Parathyroid adenoma (tissue), 2 donors: ENCODE data around the gene IPCEF1.
"Not testable (repeated sequence)": the region's sequence is repeated elsewhere in the genome, so short reads cannot be mapped to it uniquely, and the experiment has no call there.

Experiments
- H2AFZ ChIP-seq: fragments of 300-600 bp; sonication (generic); one replicate; pipeline ENCODE4 v1.7.0; 2017; ENCODE audit warnings: antibody characterized with exemption, mild to moderate bottlenecking
- H3K27ac ChIP-seq: fragments of 300-600 bp; sonication (generic); one replicate; pipeline ENCODE4 v1.7.0; 2017
- H3K27me3 ChIP-seq: fragments of 300-600 bp; sonication (generic); one replicate; pipeline ENCODE4 v1.7.0; 2017; ENCODE audit warnings: low read length; ENCODE audit not compliant: control insufficient read depth, insufficient read depth
- H3K36me3 ChIP-seq: fragments of 300-600 bp; sonication (generic); one replicate; pipeline ENCODE4 v1.7.0; 2017; ENCODE audit warnings: low read length; ENCODE audit not compliant: control insufficient read depth, insufficient read depth
- H3K4me1 ChIP-seq: fragments of 300-600 bp; sonication (generic); one replicate; pipeline ENCODE4 v1.7.0; 2017; ENCODE audit warnings: control low read depth
- H3K4me2 ChIP-seq: fragments of 300-600 bp; sonication (generic); one replicate; pipeline ENCODE4 v1.7.0; 2017; ENCODE audit warnings: low read length
- H3K4me3 ChIP-seq: fragments of 300-600 bp; sonication (generic); one replicate; pipeline ENCODE4 v1.7.0; 2017; ENCODE audit warnings: low read depth, low read length
- H3K79me2 ChIP-seq: fragments of 300-600 bp; sonication (generic); one replicate; pipeline ENCODE4 v1.7.0; 2017; ENCODE audit warnings: control low read depth
- H3K9ac ChIP-seq: fragments of 300-600 bp; sonication (generic); one replicate; pipeline ENCODE4 v1.7.0; 2017; ENCODE audit warnings: mild to moderate bottlenecking
- H3K9me3 ChIP-seq: fragments of 300-600 bp; sonication (generic); one replicate; pipeline ENCODE4 v1.7.0; 2017; ENCODE audit warnings: low read length; ENCODE audit not compliant: control insufficient read depth
- TF ChIP-seq, protein P1 (sequence below): fragments of 300-600 bp; sonication (generic); IDR thresholded peaks from one replicate; pipeline ENCODE4 v1.7.0; 2017; ENCODE audit warnings: antibody characterized with exemption, mild to moderate bottlenecking
- donor health status: primary hyperparathyroidism.

The IPCEF1 gene

DNA sequence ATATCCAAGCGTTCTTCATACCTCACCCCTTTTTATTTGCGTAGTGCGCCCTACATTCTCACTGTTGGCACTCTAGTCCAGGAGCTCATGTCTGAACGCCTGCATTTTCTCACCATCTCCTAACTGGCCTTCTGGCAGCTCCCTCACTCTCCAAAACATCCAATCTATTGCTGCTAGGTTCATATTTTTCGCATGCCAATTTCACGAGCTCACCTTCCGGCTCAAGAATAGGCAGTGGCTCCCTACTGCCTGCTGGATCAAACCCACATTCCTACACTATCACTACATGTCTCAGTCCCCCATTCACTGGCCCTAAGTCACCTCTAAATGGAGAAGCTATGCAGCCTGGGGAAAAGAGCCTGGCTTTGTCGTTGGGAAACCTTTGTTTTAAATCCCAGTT, 115.0 kb downstream of the IPCEF1 start:
- Histone ChIP-seq H3K4me1 (peaks cover 2% of the 10 kb centered on the region), H3K4me2 (no peak overlapping the region), H3K9me3 (no peaks in the 10 kb centered on the region)

DNA sequence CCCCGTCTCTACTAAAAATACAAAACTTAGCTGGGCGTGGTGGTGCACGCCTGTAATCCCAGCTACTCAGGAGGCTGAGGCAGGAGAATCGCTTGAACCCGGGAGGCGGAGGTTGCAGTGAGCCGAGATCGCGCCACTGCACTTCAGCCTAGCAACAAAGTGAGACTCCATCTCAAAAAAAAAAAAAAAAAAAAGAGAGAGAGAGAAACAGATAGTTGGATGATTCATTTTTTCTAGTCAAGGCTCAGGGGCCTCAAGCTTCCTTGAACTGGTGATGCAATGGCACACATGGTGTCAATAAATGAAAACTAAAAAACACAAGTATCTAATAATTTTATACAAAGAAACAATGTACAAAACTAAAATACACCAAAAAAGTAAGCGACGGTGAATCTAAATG, 115.5 kb downstream of the IPCEF1 start:
- H3K4me1 ChIP-seq, H3K4me2 ChIP-seq, H3K9me3 ChIP-seq, H3K9ac ChIP-seq, H3K36me3 ChIP-seq, H3K79me2 ChIP-seq, H3K27ac ChIP-seq, H3K4me3 ChIP-seq, H2AFZ ChIP-seq, H3K27me3 ChIP-seq: not testable (repeated sequence)

More for the DNA sequence above, 115.0 kb downstream of the IPCEF1 start:
- no peaks in the 10 kb centered on the region for H3K79me2 ChIP-seq
- no peak overlapping the region for H2AFZ ChIP-seq
- TF ChIP-seq, protein P1, sequence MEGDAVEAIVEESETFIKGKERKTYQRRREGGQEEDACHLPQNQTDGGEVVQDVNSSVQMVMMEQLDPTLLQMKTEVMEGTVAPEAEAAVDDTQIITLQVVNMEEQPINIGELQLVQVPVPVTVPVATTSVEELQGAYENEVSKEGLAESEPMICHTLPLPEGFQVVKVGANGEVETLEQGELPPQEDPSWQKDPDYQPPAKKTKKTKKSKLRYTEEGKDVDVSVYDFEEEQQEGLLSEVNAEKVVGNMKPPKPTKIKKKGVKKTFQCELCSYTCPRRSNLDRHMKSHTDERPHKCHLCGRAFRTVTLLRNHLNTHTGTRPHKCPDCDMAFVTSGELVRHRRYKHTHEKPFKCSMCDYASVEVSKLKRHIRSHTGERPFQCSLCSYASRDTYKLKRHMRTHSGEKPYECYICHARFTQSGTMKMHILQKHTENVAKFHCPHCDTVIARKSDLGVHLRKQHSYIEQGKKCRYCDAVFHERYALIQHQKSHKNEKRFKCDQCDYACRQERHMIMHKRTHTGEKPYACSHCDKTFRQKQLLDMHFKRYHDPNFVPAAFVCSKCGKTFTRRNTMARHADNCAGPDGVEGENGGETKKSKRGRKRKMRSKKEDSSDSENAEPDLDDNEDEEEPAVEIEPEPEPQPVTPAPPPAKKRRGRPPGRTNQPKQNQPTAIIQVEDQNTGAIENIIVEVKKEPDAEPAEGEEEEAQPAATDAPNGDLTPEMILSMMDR = no peak
- no peak overlapping the region for H3K27ac ChIP-seq
- no peaks in the 10 kb centered on the region for H3K36me3 ChIP-seq
- no peaks in the 10 kb centered on the region for H3K27me3 ChIP-seq
- no peak overlapping the region for H3K9ac ChIP-seq
- no peak overlapping the region for H3K4me3 ChIP-seq

DNA sequence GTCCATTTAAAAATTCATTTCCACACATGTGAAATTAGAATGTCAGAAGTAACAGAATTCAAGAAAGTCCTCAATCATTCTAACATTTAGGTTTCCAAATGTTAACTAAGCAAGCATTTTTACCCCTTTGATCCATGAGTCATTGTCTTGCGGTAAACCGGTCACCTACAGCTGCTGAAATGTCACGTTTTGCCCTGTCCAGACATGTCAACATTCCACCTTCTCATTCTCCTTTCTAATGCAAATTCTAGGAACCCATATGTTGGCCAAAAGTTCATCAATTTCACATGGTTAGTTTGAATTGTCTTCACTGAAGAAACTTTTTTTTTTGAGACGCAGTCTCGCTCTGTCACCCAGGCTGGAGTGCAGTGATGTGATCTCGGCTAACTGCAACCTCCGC, 117.2 kb downstream of the IPCEF1 start:
- no peak overlapping the region for H3K4me3 ChIP-seq
- TF ChIP-seq, protein P1 = no peak
- no peak overlapping the region for H2AFZ ChIP-seq
- no peak overlapping the region for H3K4me2 ChIP-seq
- no peaks in the 10 kb centered on the region for H3K27me3 ChIP-seq
- no peaks in the 10 kb centered on the region for H3K9me3 ChIP-seq
- no peaks in the 10 kb centered on the region for H3K36me3 ChIP-seq
- H3K9ac ChIP-seq = no peak overlapping the region
- H3K27ac ChIP-seq = no peak overlapping the region
- peaks cover 1% of the 10 kb centered on the region for H3K4me1 ChIP-seq
- H3K79me2 ChIP-seq = no peaks in the 10 kb centered on the region

DNA sequence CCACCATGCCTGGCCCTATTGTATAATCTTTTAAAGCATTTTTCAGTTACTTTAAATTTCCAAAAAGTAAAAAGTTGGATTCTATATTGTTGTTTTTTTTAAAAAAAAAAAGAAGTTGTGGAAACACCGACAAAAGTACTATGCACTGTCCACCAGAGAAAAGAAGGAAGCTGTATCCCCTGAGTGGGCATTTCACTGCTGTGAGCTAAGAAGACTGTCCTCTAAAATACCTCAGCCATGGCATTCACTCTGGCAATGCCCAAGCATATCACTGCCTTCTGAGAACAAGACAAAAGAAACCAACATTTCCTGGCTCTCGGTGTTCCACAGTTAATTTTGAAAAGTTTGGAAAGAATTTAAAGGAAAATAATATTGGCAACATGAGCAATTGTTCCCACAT, 117.8 kb downstream of the IPCEF1 start:
- Histone ChIP-seq H3K9ac (no peak overlapping the region), H3K9me3 (no peaks in the 10 kb centered on the region), H3K4me2 (no peak overlapping the region), H3K4me3 (no peak overlapping the region), H3K36me3 (no peaks in the 10 kb centered on the region), H3K27ac (no peak overlapping the region), H2AFZ (no peak overlapping the region), H3K4me1 (no peaks in the 10 kb centered on the region), H3K27me3 (no peaks in the 10 kb centered on the region), H3K79me2 (no peaks in the 10 kb centered on the region)
- TF ChIP-seq, protein P1 = no peak

DNA sequence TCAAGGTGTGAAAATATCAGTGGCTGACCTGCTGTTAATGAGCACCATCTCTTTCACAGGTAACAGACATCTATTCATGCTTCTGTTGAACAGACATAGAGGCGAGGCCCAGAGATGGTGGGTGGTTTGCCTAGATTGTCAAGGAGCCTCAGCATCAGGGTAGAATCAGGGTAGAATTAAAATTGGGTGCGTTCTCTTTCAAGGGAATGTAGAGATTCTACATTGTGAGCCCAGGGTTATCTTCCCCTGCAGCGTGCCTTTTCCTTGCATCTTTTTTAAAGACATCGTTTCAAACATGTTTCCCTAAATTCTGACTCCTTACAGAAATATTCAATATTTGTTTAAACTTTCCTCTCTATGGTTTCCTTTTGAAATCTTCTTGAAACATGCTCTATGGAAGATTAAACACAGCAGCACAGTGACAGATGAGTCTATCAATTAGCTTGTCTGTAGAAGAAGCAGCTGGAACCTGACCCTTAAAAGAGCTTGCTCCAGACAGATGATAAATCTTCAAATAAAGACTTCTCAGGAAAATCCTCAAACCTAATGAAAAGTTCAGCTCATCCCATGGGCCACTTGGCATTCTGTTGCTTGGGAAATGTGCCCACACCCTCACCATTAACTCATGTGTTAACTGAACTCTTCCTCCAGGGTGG, 119.8 kb downstream of the IPCEF1 start:
- Histone ChIP-seq H3K4me2 (no peak overlapping the region), H3K4me1 (peaks cover 3% of the 10 kb centered on the region), H2AFZ (no peak overlapping the region), H3K27me3 (no peaks in the 10 kb centered on the region), H3K9ac (no peak overlapping the region), H3K36me3 (no peaks in the 10 kb centered on the region), H3K4me3 (no peak overlapping the region), H3K27ac (no peak overlapping the region), H3K9me3 (no peaks in the 10 kb centered on the region), H3K79me2 (no peaks in the 10 kb centered on the region)
- TF ChIP-seq, protein P1 = no peak
